Kidney (tissue), 14 donors: Measurements from ENCODE around the gene BEAN1. TPM values are rescaled to one million over a fixed set of nuclear protein-coding genes. Genes with fewer than 3 reads are reported as not detected.

ENCODE experiments used
- DNase-seq, 5 donors: peaks; one replicate each; pipeline ENCODE4 v3.0.0-alpha.2; 2013 to 2020
- FAIRE-seq: peaks from 2 replicates; lab custom pipeline; 2012; peaks lifted over from hg19 to GRCh38; lab: Jason Lieb, UNC
- H3K27ac ChIP-seq, 2 donors: one replicate each; pipeline ENCODE4 v1.7.0; 2013; ENCODE audit warnings: low read depth in 2 of 2, low read length in 2 of 2, inconsistent platforms in 1 of 2
- H3K27me3 ChIP-seq: one replicate; pipeline ENCODE4 v1.7.1; 2013; ENCODE audit warnings: low read length, inconsistent platforms; ENCODE audit not compliant: control insufficient read depth, insufficient read depth
- H3K36me3 ChIP-seq, 3 donors: one replicate each; pipeline versions ENCODE4 v1.7.0 to v1.7.1; 2013; ENCODE audit warnings: low read length in 3 of 3, control low read depth in 1 of 3, inconsistent platforms in 1 of 3; ENCODE audit not compliant: insufficient read depth in 3 of 3, control insufficient read depth in 2 of 3
- H3K4me1 ChIP-seq, 3 donors: one replicate each; pipeline versions ENCODE4 v1.7.0 to v1.7.1; 2013; ENCODE audit warnings: low read length in 3 of 3, inconsistent platforms in 1 of 3, low read depth in 1 of 3; ENCODE audit not compliant: control insufficient read depth in 2 of 3, insufficient read depth in 2 of 3
- H3K4me3 ChIP-seq, 3 donors: one replicate each; pipeline versions ENCODE4 v1.7.0 to v1.8.1; 2013; ENCODE audit warnings: low read length in 3 of 3, control low read depth in 1 of 3, inconsistent platforms in 1 of 3
- H3K9ac ChIP-seq, 3 donors: one replicate each; pipeline versions ENCODE4 v1.7.0 to v1.7.1; 2013; ENCODE audit warnings: low read length in 3 of 3, control low read depth in 1 of 3, inconsistent platforms in 1 of 3
- H3K9me3 ChIP-seq, 3 donors: one replicate each; pipeline versions ENCODE4 v1.7.0 to v1.7.1; 2013; ENCODE audit warnings: low read length in 3 of 3, control low read depth in 1 of 3, inconsistent platforms in 1 of 3; ENCODE audit not compliant: control insufficient read depth in 2 of 3, insufficient read depth in 1 of 3
- CTCF ChIP-seq: IDR thresholded peaks from 3 replicates; pipeline ENCODE4 v1.5.1; 2012; ENCODE audit warnings: mild to moderate bottlenecking, moderate library complexity, borderline replicate concordance; ENCODE audit not compliant: insufficient read depth; ENCODE audit errors: extremely low read depth
- intact Hi-C: fragments of 100-400 bp; cut with DNase I; formaldehyde crosslinking; loops from one replicate; pipeline ENCODE4 v1.11.1; 2022
- polyA plus RNA-seq: library from polyadenylated mRNA; stranded (reverse); fragments of 350-450 nt; fragmentation: Illumina TruSeq; extraction: RNeasy Lipid Tissue Mini Kit (QIAGEN cat#74804); gene quantifications from one replicate; pipeline ENCODE4 v1.2.3, GENCODE V29; 2014; ENCODE audit warnings: low read depth, low replicate concordance; ENCODE audit not compliant: insufficient read depth
- total RNA-seq: library from RNA; stranded (reverse); fragmentation: NEBNext Ultra II Directional; extraction: Animal tissue kit (Norgen Biotek cat#: 25700); gene quantifications from one replicate; pipeline ENCODE4 v1.2.1, GENCODE V29; 2021
- donor health status: control.
- donor health status: control.
- donor health status: control.
- donor health status: control.
- donor health status: control.
- donor health status: DM: yes; HTN: yes; CAD: no.
- donor health status: Normal renal cell carcinoma (clear cell type).

Gene BEAN1
- total and polyA plus RNA-seq, 2 donors from 2014 or later = 0.47 to 2.4 TPM

- no peak for TF ChIP-seq CTCF
- Histone ChIP-seq H3K36me3 (no peaks in the 10 kb centered on the region), H3K27ac (no peak overlapping the region), H3K4me1 (peaks cover 0 to 11% (median 0%) of the 10 kb centered on the region in 3 donors), H3K4me3 (no peak overlapping the region), H3K27me3 (peaks cover 29% of the 10 kb centered on the region), H3K9me3 (no peaks in the 10 kb centered on the region), H3K9ac (no peak overlapping the region)
- no peak for FAIRE-seq
- peak in 4 of 5 donors; percentile 32 to 59 (median 44) for DNase-seq
- intact Hi-C loops = no loop called here
Observed at GRCh38 chr16:66427871-66428681, 981 bp downstream of the BEAN1 start.

- H3K27ac ChIP-seq = no peak overlapping the region
- FAIRE-seq (no peak), DNase-seq (no peak)
- no peaks in the 10 kb centered on the region for H3K36me3 ChIP-seq
- no peak for TF ChIP-seq CTCF
- H3K27me3 ChIP-seq = peaks cover 29% of the 10 kb centered on the region
- H3K9ac ChIP-seq = no peak overlapping the region
- H3K4me1 ChIP-seq = peaks cover 0 to 11% (median 0%) of the 10 kb centered on the region in 3 donors
- intact Hi-C loops = no loop called here
- H3K9me3 ChIP-seq = no peaks in the 10 kb centered on the region
- no peak overlapping the region for H3K4me3 ChIP-seq
Observed at GRCh38 chr16:66428682-66429251, 1.7 kb downstream of the BEAN1 start.

GRCh38 chr16:66429290-66429962 lies 2.3 kb downstream of the BEAN1 start:
- FAIRE-seq = no peak
- no peak for TF ChIP-seq CTCF

More at GRCh38 chr16:66429290-66429962, 2.3 kb downstream of the BEAN1 start:
- Histone ChIP-seq H3K27ac (no peak overlapping the region), H3K36me3 (no peaks in the 10 kb centered on the region), H3K9ac (no peak overlapping the region), H3K4me3 (no peak overlapping the region), H3K4me1 (peaks cover 0 to 11% (median 0%) of the 10 kb centered on the region in 3 donors), H3K9me3 (no peaks in the 10 kb centered on the region), H3K27me3 (peaks cover 29% of the 10 kb centered on the region)
- intact Hi-C loops = no loop called here
- no peak for DNase-seq
